Panc1 (cell line): ENCODE data around the gene DOCK1.

Source experiments
- CTCF ChIP-seq: fragments of 450-650 bp; IDR thresholded peaks from 2 replicates; pipeline ENCODE4 v1.5.1; 2017; ENCODE audit warnings: mild to moderate bottlenecking
- POLR2AphosphoS5 ChIP-seq: IDR thresholded peaks from 2 replicates; pipeline ENCODE4 v1.6.1; 2012; ENCODE audit warnings: mild to moderate bottlenecking, low read depth, low read length, moderate library complexity
- REST ChIP-seq, 2 experiments: IDR thresholded peaks; 2 replicates each; pipeline ENCODE4 v1.6.1; 2011 to 2012; ENCODE audit warnings: low read depth in 2 of 2, control low read depth in 1 of 2, low read length in 1 of 2, mild to moderate bottlenecking in 1 of 2, moderate library complexity in 1 of 2; ENCODE audit not compliant: insufficient read depth in 1 of 2
- TCF7L2 ChIP-seq: IDR thresholded peaks from 2 replicates; pipeline ENCODE4 v1.6.1; 2011; ENCODE audit warnings: mild to moderate bottlenecking, low read depth, low read length, inconsistent platforms

DNA sequence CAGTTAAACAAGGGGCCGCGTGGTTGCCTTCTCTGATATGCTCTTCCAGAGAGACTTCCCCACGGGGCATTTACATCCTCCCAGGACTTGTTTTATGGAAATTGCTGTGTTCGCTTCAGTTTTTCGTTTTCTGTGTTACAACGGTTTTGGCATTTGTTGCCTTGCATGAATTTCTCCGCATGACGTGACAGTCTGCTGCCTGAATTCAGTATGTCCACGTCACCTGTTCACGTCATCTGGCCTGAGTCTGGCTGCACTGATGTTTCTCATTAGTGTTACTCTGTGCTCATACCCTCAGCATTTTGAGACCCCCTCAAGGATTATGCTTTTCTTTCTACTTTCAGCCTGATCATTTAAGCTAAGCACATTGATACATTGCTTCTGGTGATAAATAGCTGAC lies 340.2 kb downstream of the DOCK1 start:
- TF ChIP-seq CTCF: no peak
- no peak for TF ChIP-seq POLR2AphosphoS5
- TF ChIP-seq REST (IDR thresholded peaks at IDR 0.05; ENCODE audit: insufficient read depth in 1 of 2, low read depth in 2 of 2, low read length in 1 of 2): no peak
- no peak for TF ChIP-seq TCF7L2
